ENCODE results near the gene MYOZ3.

Gene MYOZ3

DNA sequence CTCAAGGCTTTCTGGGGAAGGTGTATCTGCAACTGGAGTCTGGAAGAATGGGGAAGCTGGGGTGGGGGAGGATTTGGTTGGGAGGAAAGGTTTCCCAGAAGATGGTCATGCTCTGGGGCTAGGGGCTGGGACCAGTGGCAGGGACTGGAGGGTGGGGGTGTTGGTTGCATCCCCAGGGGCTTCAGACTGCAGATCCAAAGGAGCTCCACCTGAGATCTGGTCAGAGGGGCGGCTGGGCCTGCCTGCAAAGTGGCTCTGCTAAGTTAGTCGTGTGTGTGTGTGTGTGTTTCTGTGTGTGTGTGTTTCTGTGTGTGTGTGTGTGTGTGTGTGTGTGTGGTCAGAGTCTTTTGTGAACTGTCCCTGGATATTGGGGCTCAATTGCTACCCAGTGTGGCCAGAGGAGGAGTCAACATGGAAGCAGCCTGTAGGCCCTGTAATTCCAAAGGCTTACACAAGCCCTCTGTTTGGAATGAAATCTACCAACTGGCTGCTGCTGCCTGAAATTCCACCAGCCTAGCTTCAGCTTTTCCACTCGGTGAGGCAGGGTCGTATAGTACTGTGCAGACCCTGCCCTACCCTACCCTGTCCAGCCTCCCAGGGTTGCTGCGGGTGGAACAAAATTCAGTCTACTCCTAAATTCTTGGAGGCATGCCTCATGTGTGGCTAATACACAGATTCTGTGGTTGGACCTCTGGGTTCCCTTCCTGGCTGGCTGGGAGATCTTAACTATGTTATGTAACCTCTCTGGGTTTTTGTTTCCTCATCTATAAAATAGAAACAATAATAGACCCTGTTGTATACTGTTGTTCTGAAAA, 33.1 kb upstream of the MYOZ3 start:
- no peak for DNase-seq

DNA sequence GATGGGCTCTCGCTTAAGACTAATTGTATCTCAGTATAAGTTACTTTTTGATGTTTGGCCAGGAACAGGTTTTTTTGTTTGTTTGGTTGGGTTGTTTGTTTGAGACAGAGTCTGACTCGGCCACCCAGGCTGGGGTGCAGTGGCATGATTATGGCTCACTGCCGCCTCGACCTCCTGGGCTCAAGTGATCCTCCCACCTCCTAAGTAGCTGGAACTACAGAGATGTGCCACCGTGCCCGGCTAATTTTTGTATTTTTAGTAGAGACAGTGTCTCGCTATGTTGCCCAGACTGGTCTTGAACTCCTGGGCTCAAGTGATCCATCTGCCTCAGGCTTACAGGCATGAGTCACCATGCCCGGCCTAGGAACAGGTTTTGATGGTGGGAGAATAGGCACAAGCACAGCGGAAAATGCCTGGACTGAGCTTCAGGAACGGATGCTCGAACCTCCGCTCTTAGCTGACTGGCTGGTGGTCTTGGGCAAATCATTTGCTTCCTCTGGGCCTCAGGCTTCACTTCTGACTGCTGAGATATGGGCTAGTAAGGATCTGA, 32.0 kb upstream of the MYOZ3 start:
- no peak for DNase-seq

GRCh38 chr5:150630016-150630415, 31.0 kb upstream of the MYOZ3 start:
- DNase-seq, result no peak

- DNase-seq, result no peak
Observed at GRCh38 chr5:150630461-150631325, 30.4 kb upstream of the MYOZ3 start.

DNA sequence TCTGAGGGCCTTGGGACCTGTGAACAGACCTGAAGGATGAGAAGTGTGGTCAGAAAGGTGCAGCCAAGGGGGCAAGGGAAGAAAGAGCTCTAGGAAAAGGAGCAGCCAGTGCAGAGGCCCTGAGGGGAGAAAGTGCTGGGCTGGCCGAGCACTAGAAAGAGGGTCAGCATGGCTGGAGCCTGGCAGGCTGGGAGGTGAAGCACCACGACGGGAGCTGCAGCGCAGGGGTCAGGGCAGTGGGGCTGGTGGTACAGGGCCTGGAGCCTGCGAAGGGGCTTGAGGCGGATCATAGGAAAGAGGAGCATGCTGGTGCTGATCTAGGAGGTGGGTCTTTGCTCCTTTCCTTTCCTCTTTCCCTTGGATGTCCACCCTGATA, 29.7 kb upstream of the MYOZ3 start:
- DNase-seq, result no peak

- DNase-seq, result no peak
Observed at GRCh38 chr5:150632305-150633160, 28.5 kb upstream of the MYOZ3 start.

GRCh38 chr5:150633429-150633828, 27.6 kb upstream of the MYOZ3 start:
- DNase-seq, result no peak

- DNase-seq, result no peak
Observed at GRCh38 chr5:150636391-150637244, 24.4 kb upstream of the MYOZ3 start.

GRCh38 chr5:150637245-150638052, 23.6 kb upstream of the MYOZ3 start:
- no peak for DNase-seq

GRCh38 chr5:150638053-150638444, 23.0 kb upstream of the MYOZ3 start:
- no peak for DNase-seq

- no peak for DNase-seq
Observed at GRCh38 chr5:150638488-150639376, 22.3 kb upstream of the MYOZ3 start.

- DNase-seq, result no peak
Observed at GRCh38 chr5:150639377-150639692, 21.7 kb upstream of the MYOZ3 start.

DNA sequence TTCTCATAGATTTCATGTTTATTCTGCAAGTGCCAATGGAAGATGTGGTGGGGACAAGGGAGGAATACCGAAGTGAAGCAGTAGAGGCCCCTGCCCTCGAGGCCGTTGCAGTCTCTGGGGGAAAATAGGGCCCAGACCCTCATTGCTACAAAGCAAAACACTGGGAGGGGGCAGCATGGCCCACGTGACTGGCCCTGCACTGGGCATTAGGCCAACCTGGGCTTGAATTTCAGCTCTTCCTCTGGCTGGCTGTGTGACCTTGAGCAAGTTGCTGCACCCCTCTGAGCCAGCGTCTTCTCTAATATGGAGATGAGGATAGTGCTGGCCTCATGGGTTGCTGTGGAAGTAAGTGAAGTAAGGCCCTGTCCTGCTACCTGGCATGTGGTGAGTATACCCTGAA, 21.3 kb upstream of the MYOZ3 start:
- no peak for DNase-seq

DNA sequence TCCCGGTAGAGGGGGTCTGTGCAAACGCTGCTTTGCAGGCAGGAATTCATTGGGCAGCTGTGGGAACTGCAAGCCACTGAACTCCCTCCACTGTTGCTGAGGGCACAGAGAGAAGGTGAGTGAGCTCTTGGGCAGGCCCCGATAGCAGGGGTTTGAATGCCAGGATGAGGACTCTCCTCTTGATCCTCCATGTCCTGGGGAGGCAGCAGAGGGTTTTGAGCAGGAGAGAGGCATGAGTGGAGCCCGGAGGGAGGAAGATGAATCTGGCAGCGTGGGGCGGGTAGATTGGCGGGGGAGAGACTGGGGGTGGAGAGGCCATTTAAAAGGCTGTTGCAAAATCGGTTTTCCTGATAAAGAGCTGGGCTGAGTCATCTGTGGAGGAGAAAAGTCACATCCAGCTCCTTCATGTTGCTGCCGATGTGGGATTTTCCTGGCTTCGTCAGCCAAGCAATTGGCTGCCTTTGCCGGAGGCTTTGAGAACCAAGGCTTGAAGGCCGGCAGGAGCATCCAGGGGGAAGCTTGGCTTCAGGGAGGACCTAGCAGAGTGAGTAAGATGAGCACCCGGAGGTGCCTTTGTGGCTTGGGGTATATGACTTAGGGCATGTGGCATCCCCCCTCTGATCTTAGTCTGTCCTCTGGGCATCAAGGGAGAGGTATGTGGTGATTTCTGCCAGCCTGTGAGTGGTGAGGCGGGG, 20.6 kb upstream of the MYOZ3 start, which contains the start of gene SYNPO:
TSS of gene SYNPO (plus strand) at position 350 of the 695 bp plus-strand sequence. CDS start 7,616 bp downstream, outside the sequence.
- DNase-seq, result no peak

- no peak for DNase-seq
Observed at GRCh38 chr5:150641006-150641570, 20.0 kb upstream of the MYOZ3 start.

GRCh38 chr5:150641824-150642566, 19.1 kb upstream of the MYOZ3 start:
- no peak for DNase-seq

DNA sequence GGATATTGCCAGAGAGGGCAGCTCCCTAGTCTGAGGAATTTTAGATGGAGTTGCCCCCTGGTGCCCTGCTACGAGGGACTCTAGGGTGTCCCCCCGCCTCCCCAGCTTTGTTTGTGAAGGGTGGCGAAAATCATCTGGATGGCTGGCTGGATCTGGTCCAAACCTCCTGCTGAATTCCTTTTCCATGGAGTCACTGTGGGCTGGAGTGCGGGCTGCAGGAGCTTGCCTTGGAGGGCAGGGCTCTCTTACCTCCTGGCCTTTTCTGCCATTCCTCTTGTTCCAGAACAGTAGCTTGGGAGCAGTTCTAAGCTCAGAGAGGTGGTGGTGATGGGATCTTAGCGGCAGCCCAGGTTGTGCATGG, 18.5 kb upstream of the MYOZ3 start:
- peak; percentile 48 for DNase-seq

DNA sequence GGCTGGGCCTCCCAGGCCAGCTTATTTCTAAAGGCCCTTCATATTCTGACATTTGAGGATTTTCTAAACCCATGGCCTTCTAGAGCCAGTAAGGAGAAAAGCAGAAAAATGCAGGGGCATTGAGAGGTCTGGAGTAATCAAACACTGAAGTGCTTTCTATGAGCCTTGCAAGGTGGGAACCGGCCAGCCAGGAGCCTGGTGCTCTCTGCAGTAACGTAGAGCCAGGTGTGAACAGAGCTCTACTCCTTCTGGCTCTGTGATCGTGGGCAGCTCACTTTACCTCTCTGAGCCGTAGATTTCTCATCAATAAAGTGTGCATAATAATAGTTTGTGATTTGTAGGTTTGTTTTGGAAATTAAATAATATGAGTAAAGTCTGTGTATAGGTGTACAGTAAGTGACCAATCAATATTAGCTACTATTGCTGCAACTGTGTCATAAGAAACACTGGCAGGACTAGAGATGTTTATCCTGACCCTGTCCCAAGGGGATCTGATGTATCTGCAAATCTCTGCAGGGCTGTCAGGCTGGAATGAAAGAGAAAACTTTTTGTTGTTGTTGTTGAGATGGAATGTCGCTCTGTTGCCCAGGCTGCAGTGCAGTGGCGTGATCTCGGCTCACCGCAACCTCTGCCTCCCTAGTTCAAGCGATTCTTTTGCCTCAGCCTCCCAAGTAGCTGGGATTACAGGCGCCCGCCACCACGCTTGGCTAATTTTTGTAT, 17.9 kb upstream of the MYOZ3 start:
- no peak for DNase-seq
